GM21619 (cell line): Measurements from ENCODE around the gene RAI1.
"Not testable (repeated sequence)": the region's sequence is repeated elsewhere in the genome, so short reads cannot be mapped to it uniquely, and the experiment has no call there.

Experiments
- ATAC-seq: cut with Tn5 transposase; IDR thresholded peaks from one replicate; pipeline ENCODE4 v1.9.1; 2021; ENCODE audit not compliant: unreplicated experiment

The RAI1 gene

DNA sequence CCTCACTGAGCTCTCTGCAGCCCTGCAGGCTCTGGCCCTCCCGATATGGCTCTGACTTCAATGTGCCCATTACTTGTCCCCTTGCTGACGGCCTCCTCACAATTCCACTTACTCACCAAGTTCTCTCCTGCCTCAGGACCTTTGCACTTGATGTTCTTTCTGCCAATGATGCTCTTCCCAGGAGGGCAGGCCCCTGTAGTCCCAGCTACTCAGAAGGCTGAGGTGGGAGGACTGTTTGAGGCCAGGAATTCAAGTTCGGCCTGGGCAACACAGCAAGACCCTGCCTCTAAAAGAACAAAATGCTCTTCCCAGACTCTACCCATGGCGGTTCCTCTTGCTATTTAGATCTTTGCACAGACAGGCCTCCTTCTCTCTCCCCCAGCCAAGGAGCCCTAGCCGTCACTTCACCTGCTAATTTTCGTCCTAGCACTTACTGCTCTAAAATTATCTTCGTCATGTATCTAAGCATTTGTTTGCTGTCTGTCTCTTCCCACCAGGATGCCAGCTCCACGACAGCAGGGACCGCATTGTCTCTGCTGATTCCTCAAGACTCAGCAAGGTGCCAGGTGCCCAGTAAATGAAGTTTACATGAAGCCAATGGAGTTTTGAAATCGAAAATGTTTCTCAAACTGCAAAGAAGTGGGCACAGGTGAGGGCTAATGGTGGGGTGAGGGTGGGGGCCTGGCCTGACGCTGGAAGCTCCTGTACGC is 626 bp upstream of the RAI1 start:
- ATAC-seq: no peak

DNA sequence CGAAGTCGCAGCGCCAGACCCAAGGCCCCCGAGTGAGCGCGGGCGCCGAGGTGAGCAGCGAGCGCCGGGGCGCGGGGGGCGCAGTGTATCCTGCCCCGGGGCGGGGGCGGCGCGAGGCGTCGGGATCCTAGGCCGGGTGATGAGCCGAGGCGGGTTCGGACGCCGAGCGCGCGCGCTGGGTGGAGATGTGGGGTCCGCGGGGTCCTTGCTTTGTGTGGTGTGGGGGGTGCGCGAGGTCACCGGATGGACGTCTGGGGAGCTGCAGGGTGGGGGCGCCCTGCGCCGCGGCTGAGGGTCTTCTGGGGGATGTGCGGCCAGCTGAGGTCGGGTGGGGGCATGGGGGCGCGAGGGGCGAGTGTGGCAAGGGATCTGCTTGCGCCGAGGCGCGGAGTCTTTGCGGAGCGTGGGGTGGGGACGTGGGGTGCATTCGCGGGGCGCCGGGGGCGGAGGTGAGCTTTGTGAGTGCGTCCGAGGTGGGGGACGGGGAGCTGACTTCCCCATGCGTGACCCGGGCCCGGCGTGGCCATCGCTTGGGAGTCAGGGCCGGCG is 560 bp downstream of the RAI1 start:
- ATAC-seq: peak; percentile 37

DNA sequence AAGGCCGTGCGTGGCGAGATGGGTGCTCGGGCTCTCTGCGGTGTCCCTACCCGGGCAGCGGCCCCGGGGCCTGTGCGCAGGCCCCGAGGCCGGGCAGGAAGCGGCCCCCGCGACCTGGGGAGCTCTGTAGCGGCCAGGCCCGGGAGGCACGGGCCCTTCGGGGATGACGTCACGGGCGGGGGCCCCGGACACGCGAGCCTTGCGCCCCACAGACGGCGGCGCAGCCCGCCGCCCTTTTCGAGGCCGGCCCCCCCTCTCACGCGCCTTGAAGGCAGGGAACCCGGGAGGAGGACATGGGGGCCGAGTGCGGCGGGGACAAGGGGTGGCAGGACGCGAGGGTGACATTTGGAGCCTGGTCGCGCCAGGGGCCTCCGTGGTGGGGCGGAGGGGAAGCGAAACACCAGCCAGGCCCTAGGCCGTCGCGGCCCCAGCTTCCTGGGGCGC is 1.1 kb downstream of the RAI1 start:
- peak; percentile 33 for ATAC-seq

DNA sequence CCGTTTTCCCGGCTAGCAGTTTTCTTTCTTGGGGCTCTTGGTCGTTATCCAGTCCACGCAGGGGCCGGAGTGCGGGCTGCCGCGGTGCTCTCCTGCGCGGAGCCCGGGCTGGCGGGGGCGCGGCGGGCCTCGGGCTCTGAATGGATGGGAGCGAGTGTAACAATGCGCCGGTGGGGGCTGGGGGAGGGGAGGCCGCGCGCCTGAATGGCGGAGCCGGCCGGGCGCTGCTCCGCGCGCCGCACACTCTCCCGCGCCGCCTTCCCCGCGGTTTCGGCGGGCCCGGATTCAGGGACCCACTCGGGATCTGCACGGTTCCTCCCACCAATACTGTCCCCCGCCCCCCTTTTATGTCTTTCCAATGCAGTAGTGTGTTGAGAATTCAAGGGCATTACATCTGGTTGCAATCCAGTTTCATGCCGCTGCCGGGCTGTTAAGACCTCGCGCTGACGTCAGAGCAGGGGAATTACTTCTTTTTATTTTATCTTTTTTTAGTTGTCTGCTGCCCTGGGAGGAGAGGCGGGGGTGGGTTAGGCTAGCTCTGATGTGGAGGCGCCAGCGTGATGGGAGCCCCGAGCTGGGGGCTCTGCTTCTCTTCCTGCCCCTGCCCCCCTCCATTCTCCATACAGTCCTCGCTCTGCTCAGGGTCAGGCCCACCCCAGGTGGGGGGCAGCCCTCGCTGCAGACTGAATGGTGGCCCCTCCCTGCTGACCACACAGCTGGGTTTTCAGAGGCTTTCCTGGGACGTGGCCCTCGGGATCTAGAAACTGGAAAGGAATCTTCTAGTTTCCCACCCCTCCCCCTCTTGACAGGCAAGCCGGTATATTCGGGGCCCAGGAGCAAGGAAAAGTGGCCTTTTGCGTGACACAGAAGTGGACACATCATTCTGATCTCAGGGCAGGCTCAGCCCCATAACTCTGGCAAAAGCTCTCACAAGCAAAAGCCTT is 1.8 kb downstream of the RAI1 start:
- peak; percentile 19 for ATAC-seq

DNA sequence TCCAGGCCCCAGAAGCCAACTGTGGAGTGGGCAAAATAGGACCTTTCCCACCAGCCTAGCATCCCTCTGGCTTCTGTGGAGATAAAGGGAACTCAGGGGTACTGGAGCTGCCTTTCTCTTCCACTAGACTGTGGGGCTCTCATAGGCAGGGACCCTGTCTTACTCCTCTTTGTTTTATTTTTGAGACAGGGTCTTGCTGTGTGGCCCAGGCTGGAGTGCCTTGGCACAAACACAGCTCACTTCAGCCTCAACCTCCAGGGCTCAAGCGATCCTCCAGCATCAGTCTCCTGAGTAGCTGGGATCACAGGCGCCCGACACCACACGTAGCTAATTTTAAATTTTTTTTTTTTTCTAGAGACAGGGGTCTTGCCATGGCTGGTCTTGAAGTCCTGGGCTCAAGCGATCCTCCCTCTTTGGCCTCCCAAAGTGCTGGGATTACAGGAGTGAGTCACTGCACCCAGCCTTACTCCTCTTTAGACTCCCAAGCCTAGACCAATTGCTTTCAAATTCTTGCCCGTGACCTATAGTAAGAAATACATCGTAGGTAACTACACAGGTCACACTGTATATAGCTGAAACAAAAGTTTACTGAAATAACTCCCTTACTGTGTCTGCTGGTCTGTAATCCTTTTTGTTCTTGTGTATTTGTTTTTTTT is 2.6 kb downstream of the RAI1 start:
- no peak for ATAC-seq

DNA sequence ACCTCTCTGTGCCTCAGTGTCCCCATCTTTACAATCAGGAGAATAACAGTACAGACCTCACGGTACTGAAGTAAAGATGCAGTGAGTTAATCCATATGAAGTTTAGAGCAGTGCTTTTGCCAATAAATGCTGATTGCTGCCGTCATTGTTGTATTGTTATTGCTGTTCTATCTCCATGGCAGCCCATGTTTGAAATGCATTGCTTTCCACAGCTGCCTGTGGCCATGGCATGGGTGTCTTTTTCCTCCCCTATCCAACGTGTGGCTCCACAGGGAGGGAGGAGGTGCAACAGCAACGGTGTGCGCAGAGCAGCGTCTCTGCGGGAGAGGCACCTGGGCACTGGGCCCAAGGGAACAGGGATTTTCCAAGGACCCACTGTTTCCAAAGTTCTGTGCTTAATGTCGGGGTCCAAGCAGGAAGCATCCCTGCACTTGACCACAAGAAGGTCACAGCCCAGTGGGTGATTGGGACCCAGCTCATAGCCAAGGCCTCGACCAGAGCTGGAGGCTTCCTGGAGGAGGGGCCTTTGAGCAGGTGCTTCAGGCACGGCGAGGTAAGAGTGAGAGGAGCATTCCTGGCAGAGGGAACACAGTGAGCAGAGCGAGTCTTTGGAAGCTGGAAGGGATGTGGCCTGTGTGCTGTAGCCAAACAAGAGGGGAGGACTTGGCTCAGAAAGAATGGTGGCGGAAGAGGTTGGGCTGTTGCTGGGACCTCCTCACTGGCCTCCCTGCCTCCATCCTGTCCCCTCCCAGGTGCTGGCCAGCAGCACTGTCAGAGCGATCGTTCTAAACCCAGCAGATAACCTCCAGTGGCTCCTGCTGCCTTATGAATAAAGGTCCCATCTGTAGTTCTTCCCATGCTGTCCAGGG is 3.9 kb downstream of the RAI1 start:
- no peak for ATAC-seq

DNA sequence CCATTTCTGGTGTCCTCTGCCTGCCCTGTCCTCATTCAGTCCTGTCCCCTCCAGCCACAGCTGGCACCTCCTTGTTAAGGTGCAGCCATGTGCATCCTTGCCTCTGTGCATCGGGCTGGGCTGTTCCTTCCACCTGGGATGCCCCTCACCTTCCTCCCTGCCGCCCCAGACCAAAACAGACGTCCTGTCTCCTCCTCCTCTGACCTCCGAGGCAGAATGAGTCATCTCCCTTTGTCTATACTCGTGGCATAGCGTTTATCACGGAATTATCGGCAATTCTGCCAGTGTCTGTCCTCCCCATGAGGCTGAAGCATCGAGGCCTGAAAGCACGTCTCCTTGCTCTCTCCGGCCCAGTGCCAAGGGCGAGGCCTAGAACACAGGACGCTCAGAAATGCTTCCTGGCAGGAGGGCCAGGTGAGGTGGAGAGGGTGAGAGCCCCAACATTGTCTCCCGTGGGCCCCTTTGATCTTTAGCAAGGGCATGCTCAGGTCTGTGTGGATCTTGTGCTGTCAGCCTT is 4.6 kb downstream of the RAI1 start:
- no peak for ATAC-seq

DNA sequence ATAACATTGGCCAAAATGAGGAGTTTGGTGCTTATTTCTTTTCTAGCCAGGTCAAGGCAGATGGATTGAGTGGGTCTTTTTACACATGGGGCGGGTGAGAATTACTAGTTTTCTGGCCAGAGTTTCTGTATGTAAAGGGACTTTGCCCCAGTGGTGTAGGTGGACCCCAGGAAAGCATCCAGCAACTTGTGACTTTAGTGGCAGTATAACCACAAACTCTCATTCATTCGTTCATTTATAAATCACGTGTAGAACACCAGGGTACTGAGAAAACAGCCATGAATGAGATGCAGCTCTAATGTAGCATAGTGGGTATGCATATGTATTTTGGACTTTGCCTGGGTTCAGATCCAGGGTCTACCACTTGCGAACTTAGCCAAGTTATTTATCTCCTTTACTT is 8.1 kb downstream of the RAI1 start:
- ATAC-seq: no peak

DNA sequence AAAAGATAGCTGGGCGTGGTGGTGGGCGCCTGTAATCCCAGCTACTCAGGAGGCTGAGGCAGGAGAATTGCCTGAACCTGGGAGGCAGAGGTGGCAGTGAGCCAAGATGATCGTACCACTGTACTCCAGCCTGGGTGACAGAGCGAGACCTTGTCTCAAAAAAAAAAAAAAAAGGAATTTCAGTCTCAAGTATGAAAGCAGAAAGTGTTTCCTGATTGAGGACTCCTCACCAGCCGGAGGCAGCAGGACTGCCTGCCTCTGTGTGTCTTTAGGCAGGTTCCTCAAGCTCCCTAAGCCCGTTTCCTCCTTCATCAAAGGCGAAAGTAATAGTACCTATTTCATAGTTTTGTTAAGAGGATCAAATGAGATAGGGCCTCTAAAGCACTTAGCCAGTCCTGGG is 9.0 kb downstream of the RAI1 start:
- not testable (repeated sequence) for ATAC-seq

DNA sequence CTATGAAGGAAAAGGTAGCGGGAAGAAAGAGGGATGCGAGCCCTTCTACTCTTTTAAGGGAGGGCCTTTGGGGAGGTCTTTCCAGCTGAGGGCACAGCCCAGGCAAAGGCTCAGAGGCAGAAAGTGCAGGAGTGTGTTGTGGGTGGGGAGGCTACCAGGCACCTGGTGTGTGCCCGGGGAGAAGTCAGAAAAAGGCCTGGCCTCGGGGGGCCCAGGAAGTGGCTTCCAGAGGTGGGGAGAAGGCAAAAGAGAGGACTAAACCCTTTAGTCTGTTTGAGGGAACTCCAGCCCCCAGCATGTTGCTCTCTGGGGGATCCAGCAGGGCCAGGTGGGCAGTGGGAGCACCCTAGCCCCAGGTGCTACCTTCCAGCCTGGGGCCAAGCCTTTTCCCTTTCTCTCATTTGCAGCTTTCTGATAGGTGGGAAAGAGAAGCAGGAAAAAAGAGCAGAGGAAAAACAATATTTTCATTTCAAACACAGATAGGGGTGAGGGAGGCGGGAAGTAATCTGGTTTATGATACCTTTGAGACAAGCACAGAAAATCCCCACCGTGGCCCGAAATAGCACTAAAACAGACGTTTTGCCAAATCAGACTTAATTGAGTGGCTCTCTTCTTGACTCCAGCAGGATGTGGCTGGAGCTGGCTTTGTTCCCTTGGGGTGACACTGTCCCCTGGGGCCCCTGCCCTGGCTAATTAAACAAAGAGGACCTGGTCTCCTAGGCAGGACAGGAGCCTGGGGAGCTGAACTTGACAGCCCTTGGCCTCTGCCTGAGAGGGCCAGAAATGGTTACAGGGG is 10.4 kb downstream of the RAI1 start:
- ATAC-seq: no peak

DNA sequence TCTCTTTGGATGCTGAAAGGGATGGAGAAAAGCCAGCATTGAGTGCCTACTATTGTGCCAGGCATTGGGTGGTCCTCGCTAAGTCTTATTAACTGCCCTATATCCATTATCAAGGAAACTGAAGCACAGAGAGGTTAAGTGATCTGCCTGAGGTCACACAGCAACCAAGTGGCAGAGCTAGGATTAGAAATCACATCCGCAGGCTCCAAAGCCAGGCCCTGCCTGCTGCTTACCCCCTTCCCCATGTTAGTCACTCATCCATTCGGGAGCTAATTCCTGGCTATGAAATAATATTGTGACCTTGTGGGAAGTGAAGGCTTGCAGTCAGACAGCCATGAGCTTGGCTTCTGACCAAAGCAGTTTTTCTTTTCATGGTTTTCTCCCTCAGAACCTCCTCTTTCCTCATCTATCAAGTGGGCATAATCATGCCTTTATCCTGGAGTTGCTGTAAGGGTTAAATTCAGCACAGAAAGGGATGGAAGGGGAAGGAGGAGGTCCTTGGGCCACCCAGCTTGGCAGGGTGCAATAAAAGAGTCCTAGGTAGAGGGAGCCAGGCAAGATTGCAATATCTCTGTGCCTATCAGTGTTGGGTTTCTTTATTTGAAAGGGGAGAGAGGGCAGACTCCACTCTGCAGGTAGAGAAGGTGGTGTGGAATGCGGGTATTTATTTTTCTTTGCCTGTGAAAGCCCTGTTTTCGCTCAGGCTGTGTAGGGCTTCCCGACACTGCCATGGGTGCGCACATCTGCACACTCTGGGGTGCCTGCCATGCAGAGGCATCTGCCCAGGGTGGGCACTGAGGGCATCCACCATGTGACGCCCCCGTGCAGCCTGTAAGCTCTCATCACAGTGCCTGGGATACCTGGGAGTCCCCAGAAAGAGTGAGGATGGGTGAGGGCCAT is 11.3 kb downstream of the RAI1 start:
- ATAC-seq: no peak

DNA sequence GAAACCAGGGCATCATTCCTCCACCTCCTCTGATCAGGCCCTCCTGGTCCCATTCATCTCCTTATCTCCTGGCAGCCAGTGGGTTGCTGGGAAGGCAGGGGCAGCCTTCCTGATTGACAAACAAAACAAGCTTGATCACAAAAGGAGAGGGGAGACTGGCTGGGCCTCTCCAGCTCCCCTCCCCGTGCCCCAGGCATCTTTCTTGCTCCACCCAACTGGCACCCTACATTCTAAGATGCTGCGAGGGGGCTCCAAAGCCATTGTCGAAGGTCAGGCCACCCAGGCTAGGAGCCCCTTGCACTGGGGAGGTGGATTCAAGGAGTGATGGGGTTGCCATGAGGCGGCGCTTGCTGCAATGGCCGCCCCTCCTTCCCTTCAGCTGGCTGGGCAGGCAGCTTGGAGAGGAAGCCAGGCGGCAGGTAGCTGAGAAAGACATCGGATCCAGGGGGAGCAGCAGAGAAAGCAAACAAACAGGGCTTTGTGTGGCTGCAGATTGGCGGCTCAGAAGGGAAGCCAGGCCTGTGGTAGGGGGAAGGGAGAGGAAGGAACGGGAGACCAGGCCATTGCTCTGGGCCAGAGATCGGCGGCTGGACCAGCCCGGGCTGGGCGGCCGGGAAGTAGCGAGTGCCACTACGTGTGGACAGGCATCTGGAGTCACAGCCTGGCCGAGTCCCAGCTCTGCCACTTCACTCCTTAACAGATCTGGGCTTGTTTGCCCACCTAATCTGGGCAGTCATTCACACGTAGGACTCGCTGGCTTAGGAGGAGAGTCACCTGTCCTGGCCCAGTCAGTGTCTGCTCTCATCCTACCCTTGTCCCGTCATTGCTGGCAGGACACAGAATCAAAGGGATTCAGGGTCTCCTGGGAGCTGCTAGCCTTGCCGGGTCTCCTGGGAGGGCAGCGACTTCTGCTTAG is 12.3 kb downstream of the RAI1 start:
- ATAC-seq: no peak

DNA sequence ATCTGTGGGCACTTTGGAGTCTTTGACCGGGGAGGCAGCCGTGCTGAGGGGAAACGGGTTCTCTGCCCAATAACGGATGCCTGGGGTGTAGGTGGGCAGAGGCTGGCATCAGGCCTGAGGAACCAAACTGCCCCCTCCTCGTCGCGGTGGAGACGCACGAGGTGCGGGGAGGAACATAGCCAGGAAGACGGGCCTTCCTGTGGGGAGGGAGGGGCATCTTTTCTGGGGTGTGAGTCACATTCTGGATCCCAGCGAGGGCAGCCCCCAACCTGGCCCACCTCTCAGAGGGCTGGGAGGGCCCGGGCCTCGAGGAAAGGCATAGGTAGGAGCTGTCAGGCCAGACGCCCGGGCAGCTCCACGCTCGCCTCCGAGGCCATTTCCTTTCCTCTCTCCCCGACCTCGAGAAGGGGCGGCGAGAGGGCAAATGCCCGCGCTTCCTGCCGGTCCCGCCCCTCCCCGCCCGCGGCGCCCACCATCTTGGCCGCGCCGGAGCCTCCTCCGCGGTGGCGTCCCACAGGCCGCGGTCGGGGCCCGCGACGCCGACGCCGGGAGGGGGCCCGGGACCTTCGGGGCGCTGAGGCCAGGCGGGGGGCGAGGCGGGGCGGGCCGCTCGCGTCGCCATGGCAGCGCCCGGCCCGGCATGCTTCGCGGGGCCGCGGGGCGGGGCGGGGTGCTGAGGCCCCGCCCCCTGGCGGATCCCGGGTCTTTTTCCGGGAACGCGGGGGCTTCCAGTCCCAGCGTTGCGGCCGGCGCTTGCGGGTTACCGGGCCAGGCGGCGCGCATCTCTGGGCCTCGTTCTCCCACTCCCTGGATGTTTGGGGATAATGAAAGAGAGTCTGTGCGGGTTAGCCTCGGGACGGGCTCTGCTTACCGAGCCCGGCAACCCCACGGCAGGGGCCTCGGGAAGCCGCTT is 13.2 kb downstream of the RAI1 start:
- ATAC-seq: peak; percentile 39

DNA sequence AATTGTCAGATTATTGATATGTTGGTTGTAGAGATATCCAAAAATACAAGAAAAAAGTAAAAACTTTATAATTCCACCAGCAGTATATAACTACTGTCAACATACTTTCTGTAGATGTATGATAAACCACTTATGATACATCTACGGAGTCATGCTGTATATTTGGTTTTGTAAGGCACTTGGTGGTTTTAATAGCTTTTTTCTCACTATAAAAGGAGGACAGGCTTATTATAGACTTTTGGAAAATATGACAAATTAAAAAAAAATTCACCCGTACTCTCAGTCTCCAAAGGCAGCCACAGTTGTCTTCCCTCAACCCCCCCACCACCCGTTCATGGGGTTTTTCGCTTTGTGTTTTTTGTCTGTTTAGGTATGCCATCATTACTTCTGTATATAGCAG is 14.8 kb downstream of the RAI1 start:
- ATAC-seq: no peak

DNA sequence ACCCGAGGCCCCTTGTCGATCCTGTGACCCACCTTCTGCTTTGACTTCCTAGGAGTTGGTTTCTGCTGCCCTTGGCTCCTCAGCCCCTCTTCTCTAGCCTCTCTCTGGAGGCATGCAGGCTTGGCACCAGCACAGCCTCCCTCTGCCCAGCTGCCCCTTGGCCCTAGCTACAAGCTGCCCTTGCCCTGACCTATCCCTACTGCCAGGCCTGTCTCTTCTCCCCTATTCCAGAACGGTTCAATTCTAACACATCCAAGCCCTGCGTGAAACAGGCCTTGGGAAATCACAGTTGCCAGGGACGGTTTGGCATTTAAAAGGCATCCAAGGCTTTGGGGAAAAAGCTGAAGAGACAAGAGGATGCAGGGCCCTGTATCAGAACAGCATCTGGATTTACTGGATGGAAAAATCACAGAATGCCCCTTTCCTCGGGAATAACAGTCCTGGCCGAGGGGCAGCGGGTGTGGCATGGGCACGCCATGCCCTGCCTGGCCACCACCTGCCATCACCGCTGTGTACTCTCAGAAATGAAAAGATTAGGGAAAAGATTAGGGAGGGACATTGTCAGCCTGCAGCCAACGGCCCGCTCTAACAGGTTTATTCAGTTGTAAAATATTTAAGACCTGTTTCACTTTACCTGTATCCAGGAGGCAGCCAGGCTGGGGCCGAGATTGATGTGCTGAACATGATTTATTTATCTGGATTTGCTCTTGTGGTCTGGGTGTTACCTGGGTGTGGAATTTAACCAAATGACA is 15.8 kb downstream of the RAI1 start:
- ATAC-seq: no peak

DNA sequence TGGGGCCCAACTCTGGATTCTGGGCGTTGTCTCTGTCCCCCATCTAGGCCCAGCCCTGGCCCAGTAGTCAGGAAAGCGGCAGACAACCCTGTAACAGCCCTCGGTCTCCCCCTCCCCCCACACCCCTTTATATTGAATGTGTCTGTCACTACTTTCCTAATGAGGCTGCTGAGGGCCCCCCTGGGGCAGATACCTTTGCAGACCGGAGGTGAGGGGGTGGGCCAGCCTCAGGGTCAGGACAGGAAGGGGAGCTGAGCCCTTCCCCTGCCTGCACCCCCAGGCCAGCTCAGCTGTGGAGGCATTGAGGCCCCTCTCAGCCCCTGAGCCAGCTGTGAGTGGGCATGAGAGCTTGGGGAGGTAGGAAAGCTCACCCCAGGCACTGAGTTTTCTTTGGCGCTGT is 17.1 kb downstream of the RAI1 start:
- ATAC-seq: no peak
